OCI-LY3 (cell line): Measurements from ENCODE around the gene PRDM16.

Experiments used
- H2AFZ ChIP-seq: fragments of 200-600, 300-600 bp; shearing (Covaris generic); 2 replicates; pipeline ENCODE4 v1.6.0; 2014; ENCODE audit warnings: antibody characterized with exemption, low read depth, low read length
- H3K27ac ChIP-seq: fragments of 200-600, 300-600 bp; sonication (generic); 2 replicates; pipeline ENCODE4 v1.5.1; 2014; ENCODE audit warnings: mild to moderate bottlenecking, low read length, moderate library complexity, mixed read lengths
- H3K27me3 ChIP-seq: fragments of 200-600, 300-600 bp; sonication (generic); 2 replicates; pipeline ENCODE4 v1.6.1; 2014; ENCODE audit warnings: low read depth, low read length, mixed read lengths
- H3K36me3 ChIP-seq: fragments of 200-600, 300-600 bp; sonication (generic); replicated peaks from 2 replicates; pipeline ENCODE3; 2014; ENCODE audit warnings: low read depth, low read length, mixed read lengths
- H3K4me1 ChIP-seq: fragments of 300-600, 200-600 bp; sonication (generic); 2 replicates; pipeline ENCODE4 v1.6.1; 2014; ENCODE audit warnings: low read length, mixed read lengths
- H3K4me2 ChIP-seq: fragments of 200-600, 300-600 bp; sonication (generic); 2 replicates; pipeline ENCODE4 v1.6.1; 2014; ENCODE audit warnings: low read length, mixed read lengths
- H3K4me3 ChIP-seq: fragments of 300-600, 200-600 bp; sonication (generic); 2 replicates; pipeline ENCODE4 v1.5.1; 2014; ENCODE audit warnings: antibody characterized with exemption, mild to moderate bottlenecking, low read length, moderate library complexity
- H3K79me2 ChIP-seq: fragments of 300-600, 200-600 bp; shearing (Covaris generic); 2 replicates; pipeline ENCODE4 v1.6.1; 2014; ENCODE audit warnings: mild to moderate bottlenecking, low read length, mixed read lengths
- H3K9ac ChIP-seq: fragments of 300-600, 200-600 bp; shearing (Covaris generic); 2 replicates; pipeline ENCODE4 v1.6.0; 2014; ENCODE audit warnings: mild to moderate bottlenecking, low read length, moderate library complexity
- H3K9me3 ChIP-seq: fragments of 200-600, 300-600 bp; shearing (Covaris generic); 2 replicates; pipeline ENCODE4 v1.6.1; 2014; ENCODE audit warnings: low read length, mixed read lengths; ENCODE audit not compliant: insufficient read depth
- H4K20me1 ChIP-seq: fragments of 200-600, 300-600 bp; sonication (generic); 2 replicates; pipeline ENCODE4 v1.6.1; 2016; ENCODE audit warnings: low read length, mixed read lengths; ENCODE audit not compliant: insufficient read depth
- EZH2phosphoT487 ChIP-seq: fragments of 200-600 bp; shearing (Covaris generic); IDR thresholded peaks from 2 replicates; pipeline ENCODE4 v1.6.1; 2018; ENCODE audit warnings: antibody characterized with exemption, mixed run types, low read depth
- TF ChIP-seq, protein P1 (sequence below): fragments of 200-600, 300-600 bp; sonication (generic); IDR thresholded peaks from 2 replicates; pipeline ENCODE4 v1.5.1; 2014; ENCODE audit warnings: antibody characterized with exemption, low read length, low read depth

The PRDM16 gene

DNA sequence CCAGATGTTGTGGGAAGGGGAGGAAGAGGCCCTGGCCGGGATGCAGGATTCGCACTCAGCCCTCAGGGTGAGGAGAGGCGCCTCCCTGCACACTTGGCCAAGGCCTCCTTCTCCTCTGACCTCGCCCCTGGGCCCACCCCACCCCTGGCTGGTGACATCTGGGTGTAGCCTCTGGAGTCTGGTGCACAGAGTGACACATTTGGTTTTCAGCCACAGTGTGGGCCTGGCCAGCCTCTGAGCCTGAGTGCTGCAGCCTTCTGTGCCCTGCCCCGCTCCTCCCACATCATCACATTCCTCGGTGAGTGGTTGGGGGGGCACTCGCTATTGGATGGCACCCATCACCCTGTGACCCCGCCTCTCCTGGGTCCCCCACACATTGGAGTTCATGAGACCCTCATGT is 45.8 kb downstream of the PRDM16 start:
- Histone ChIP-seq H3K4me3 (no peak overlapping the region), H4K20me1 (no peaks in the 10 kb centered on the region), H3K9me3 (no peaks in the 10 kb centered on the region), H3K4me1 (no peaks in the 10 kb centered on the region), H2AFZ (no peak overlapping the region), H3K4me2 (no peak overlapping the region), H3K9ac (no peak overlapping the region), H3K36me3 (no peaks in the 10 kb centered on the region), H3K27me3 (no peaks in the 10 kb centered on the region), H3K27ac (no peak overlapping the region), H3K79me2 (no peaks in the 10 kb centered on the region)
- no peak for TF ChIP-seq EZH2phosphoT487
- TF ChIP-seq, protein P1, sequence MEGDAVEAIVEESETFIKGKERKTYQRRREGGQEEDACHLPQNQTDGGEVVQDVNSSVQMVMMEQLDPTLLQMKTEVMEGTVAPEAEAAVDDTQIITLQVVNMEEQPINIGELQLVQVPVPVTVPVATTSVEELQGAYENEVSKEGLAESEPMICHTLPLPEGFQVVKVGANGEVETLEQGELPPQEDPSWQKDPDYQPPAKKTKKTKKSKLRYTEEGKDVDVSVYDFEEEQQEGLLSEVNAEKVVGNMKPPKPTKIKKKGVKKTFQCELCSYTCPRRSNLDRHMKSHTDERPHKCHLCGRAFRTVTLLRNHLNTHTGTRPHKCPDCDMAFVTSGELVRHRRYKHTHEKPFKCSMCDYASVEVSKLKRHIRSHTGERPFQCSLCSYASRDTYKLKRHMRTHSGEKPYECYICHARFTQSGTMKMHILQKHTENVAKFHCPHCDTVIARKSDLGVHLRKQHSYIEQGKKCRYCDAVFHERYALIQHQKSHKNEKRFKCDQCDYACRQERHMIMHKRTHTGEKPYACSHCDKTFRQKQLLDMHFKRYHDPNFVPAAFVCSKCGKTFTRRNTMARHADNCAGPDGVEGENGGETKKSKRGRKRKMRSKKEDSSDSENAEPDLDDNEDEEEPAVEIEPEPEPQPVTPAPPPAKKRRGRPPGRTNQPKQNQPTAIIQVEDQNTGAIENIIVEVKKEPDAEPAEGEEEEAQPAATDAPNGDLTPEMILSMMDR = no peak

DNA sequence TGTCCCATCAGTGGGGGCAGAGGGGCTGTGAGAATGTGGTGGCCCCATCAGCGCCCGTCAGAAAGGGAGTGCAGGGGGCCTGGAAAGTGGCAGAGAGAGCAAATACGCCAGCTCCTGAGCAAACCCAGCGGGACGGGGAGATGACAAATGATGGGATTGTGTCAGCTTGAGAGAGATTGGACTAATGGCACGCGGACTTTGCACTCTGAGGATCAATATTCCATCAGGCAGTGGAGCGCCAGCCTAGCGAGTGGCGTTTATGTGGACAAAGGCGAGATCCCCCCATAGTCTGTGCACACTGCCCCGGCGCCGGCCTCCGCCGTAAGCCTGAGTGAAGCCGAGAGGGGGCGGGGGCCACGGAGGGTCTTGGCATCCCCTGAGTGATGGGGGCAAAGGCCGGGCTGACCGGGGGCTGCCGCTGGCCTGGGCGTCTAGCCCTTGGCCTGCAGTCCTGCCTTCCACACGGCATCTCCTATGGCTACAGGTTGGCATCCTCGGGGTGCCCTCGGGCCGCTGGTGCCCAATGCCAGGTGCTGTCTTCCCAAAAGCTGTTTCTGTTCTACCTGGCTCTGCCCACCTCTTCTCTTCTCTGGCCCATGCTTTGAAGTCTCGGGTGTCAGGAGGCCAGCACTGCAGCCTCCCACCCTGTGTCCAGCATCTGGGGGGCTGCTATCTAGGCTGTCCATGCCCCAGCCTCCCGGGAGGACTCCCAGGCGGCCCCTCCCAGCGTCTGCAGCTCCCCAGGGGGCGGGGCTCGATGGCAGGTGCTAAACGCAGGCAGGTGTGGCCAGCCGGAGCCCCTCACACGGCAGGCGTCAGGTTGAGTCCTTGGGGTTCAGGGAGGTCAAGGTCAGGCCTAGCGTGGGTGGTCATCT is 46.5 kb downstream of the PRDM16 start:
- Histone ChIP-seq H3K36me3 (no peaks in the 10 kb centered on the region), H3K27me3 (no peaks in the 10 kb centered on the region), H3K4me2 (no peak overlapping the region), H3K9ac (no peak overlapping the region), H3K27ac (no peak overlapping the region), H4K20me1 (no peaks in the 10 kb centered on the region), H3K4me1 (no peaks in the 10 kb centered on the region), H3K9me3 (no peaks in the 10 kb centered on the region), H2AFZ (no peak overlapping the region), H3K4me3 (no peak overlapping the region), H3K79me2 (no peaks in the 10 kb centered on the region)
- TF ChIP-seq, protein P1 = no peak
- TF ChIP-seq EZH2phosphoT487 = no peak

DNA sequence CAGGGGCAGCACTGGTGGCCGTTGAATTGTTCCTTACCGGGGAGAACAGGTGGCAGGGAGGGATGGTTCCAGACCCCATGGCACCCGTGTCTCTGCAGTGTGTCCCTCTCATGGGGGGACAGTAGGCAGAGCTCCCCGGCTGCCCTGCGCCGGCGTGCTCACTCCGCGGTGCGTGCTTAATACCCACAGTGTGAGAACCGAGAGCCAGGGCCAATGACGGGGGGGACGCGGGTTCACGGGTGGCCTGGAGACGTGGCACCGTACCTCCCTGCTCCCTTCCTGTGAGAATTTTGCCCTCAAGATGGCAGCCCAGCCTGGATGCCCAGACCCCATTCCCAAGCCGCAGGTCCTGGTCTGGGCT is 47.1 kb downstream of the PRDM16 start:
- Histone ChIP-seq H2AFZ (no peak overlapping the region), H3K79me2 (no peaks in the 10 kb centered on the region), H3K9me3 (no peaks in the 10 kb centered on the region), H3K27me3 (no peaks in the 10 kb centered on the region), H3K4me3 (no peak overlapping the region), H4K20me1 (no peaks in the 10 kb centered on the region), H3K27ac (no peak overlapping the region), H3K36me3 (no peaks in the 10 kb centered on the region), H3K9ac (no peak overlapping the region), H3K4me1 (no peaks in the 10 kb centered on the region), H3K4me2 (no peak overlapping the region)
- TF ChIP-seq, protein P1 = no peak
- no peak for TF ChIP-seq EZH2phosphoT487

DNA sequence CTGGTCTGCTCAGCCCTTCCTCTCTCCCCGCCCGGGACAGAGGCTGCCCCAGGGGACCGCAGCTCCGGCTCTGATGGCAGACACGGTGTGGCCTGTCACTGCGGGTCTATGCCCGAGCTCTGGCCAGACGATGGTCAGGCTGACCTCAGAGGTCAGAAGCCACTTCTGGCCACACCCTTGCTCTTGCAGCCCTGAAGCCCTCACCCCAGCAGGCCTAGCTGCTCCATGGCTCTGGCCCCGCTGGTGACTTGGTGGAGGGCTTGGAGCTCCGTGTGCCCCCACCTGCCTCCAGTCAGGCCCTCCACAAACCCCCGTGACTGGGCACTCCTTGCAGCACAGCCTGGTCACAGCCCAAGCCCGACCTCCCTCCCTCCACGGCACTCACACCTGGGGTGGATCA is 47.6 kb downstream of the PRDM16 start:
- no peak overlapping the region for H3K4me2 ChIP-seq
- H3K9me3 ChIP-seq = no peaks in the 10 kb centered on the region
- H3K27me3 ChIP-seq = no peaks in the 10 kb centered on the region
- H3K4me1 ChIP-seq = no peaks in the 10 kb centered on the region
- no peaks in the 10 kb centered on the region for H3K36me3 ChIP-seq
- no peak overlapping the region for H3K27ac ChIP-seq
- no peak overlapping the region for H3K9ac ChIP-seq
- TF ChIP-seq, protein P1 = no peak
- TF ChIP-seq EZH2phosphoT487 = no peak
- no peak overlapping the region for H3K4me3 ChIP-seq
- H4K20me1 ChIP-seq = no peaks in the 10 kb centered on the region
- H2AFZ ChIP-seq = no peak overlapping the region
- no peaks in the 10 kb centered on the region for H3K79me2 ChIP-seq
